Neural cell (in vitro differentiated cells): ENCODE data around the gene PRKCE. TPM values are rescaled to one million over a fixed set of nuclear protein-coding genes. Genes with fewer than 3 reads are reported as not detected.

ENCODE experiments used
- H2AFZ ChIP-seq: fragments of 200-600, 300-800 bp; sonication (generic), shearing (Covaris generic); 2 replicates; pipeline ENCODE4 v1.6.0; 2014; ENCODE audit warnings: low read depth, mild to moderate bottlenecking, antibody characterized with exemption, low read length, moderate library complexity
- H3F3A ChIP-seq: fragments of 200-600 bp; shearing (Covaris generic); 2 replicates; pipeline ENCODE4 v1.6.1; 2016; ENCODE audit warnings: mild to moderate bottlenecking, moderate library complexity, mixed read lengths, antibody characterized with exemption, low read length; ENCODE audit not compliant: insufficient read depth, poor library complexity, severe bottlenecking
- H3K27ac ChIP-seq: fragments of 200-600, 300-800 bp; sonication (generic), shearing (Covaris generic); 2 replicates; pipeline ENCODE4 v1.5.1; 2014; ENCODE audit warnings: mild to moderate bottlenecking, low read length, moderate library complexity
- H3K27me3 ChIP-seq: fragments of 300-800, 200-600 bp; sonication (generic), shearing (Covaris generic); 2 replicates; pipeline ENCODE4 v1.6.0; 2014; ENCODE audit warnings: mild to moderate bottlenecking, low read depth, low read length, moderate library complexity; ENCODE audit not compliant: insufficient read depth
- H3K36me3 ChIP-seq: fragments of 300-800, 200-600 bp; sonication (generic), shearing (Covaris generic); 2 replicates; pipeline ENCODE4 v1.5.1; 2014; ENCODE audit warnings: mild to moderate bottlenecking, antibody characterized with exemption, low read length, moderate library complexity; ENCODE audit not compliant: insufficient read depth
- H3K4me2 ChIP-seq: fragments of 300-800, 200-600 bp; sonication (generic), shearing (Covaris generic); 2 replicates; pipeline ENCODE4 v1.6.0; 2014; ENCODE audit warnings: mild to moderate bottlenecking, low read length
- H3K4me3 ChIP-seq: fragments of 300-800, 200-600 bp; sonication (generic), shearing (Covaris generic); 2 replicates; pipeline ENCODE4 v1.5.1; 2014; ENCODE audit warnings: mild to moderate bottlenecking, low read length, moderate library complexity
- H3K79me2 ChIP-seq: fragments of 200-600 bp; shearing (Covaris generic); replicated peaks from 2 replicates; pipeline ENCODE4 v1.6.0; 2014; ENCODE audit warnings: mild to moderate bottlenecking, low read length, moderate library complexity; ENCODE audit not compliant: insufficient read depth
- H3K9ac ChIP-seq: fragments of 300-800, 200-600 bp; sonication (generic), shearing (Covaris generic); 2 replicates; pipeline ENCODE4 v1.6.1; 2016; ENCODE audit warnings: mild to moderate bottlenecking, low read length, mixed read lengths
- H3K9me2 ChIP-seq: fragments of 200-600 bp; shearing (Covaris generic); 2 replicates; pipeline ENCODE4 v1.6.1; 2016; ENCODE audit warnings: mild to moderate bottlenecking, low read length, mixed read lengths; ENCODE audit not compliant: insufficient read depth
- H3K9me3 ChIP-seq: fragments of 200-600, 300-800 bp; sonication (generic), shearing (Covaris generic); 2 replicates; pipeline ENCODE4 v1.6.1; 2016; ENCODE audit warnings: mild to moderate bottlenecking, mixed run types, low read length, moderate library complexity, mixed read lengths
- H4K20me1 ChIP-seq: fragments of 200-600 bp; shearing (Covaris generic); 2 replicates; pipeline ENCODE4 v1.6.1; 2016; ENCODE audit warnings: mild to moderate bottlenecking, mixed run types; ENCODE audit not compliant: insufficient read depth
- EP300 ChIP-seq: fragments of 450-650 bp; conservative IDR thresholded peaks from 2 replicates; pipeline ENCODE4 v1.6.1; 2014; ENCODE audit warnings: antibody characterized with exemption, mild to moderate bottlenecking, moderate library complexity; ENCODE audit not compliant: poor library complexity, severe bottlenecking
- EZH2 ChIP-seq: fragments of 200-600, 300-800 bp; shearing (Covaris generic), sonication (generic); IDR thresholded peaks from 2 replicates; pipeline ENCODE4 v1.6.1; 2014; ENCODE audit warnings: antibody characterized with exemption, low read length, borderline replicate concordance, mild to moderate bottlenecking; ENCODE audit not compliant: insufficient read depth, poor library complexity, severe bottlenecking
- MXI1 ChIP-seq: fragments of 450-650 bp; conservative IDR thresholded peaks from 2 replicates; pipeline ENCODE4 v1.6.1; 2014; ENCODE audit warnings: antibody characterized with exemption, mild to moderate bottlenecking; ENCODE audit not compliant: poor library complexity, severe bottlenecking
- POLR2AphosphoS5 ChIP-seq: IDR thresholded peaks from 2 replicates; pipeline ENCODE4 v1.6.1; 2012
- RAD21 ChIP-seq: fragments of 450-650 bp; conservative IDR thresholded peaks from 2 replicates; pipeline ENCODE4 v1.6.1; 2014; ENCODE audit warnings: antibody characterized with exemption, mild to moderate bottlenecking, moderate library complexity
- SMC3 ChIP-seq: fragments of 450-650 bp; conservative IDR thresholded peaks from 2 replicates; pipeline ENCODE4 v1.6.1; 2014; ENCODE audit warnings: antibody characterized with exemption, mild to moderate bottlenecking, moderate library complexity; ENCODE audit not compliant: poor library complexity
- TAF1 ChIP-seq: IDR thresholded peaks from 2 replicates; pipeline ENCODE4 v1.6.1; 2012; ENCODE audit warnings: low read depth
- polyA plus RNA-seq: library from polyadenylated mRNA; depleted of rRNA; stranded (reverse); fragments of >200 nt; gene quantifications from 2 replicates; pipeline ENCODE4 v1.2.3, GENCODE V29; 2014
- TF ChIP-seq, protein P1 (sequence below): IDR thresholded peaks from 2 replicates; pipeline ENCODE4 v1.6.1; 2012; ENCODE audit warnings: borderline replicate concordance
- TF ChIP-seq, protein P2 (sequence below): fragments of 450-650 bp; IDR thresholded peaks from 2 replicates; pipeline ENCODE4 v1.5.1; 2014; ENCODE audit warnings: antibody characterized with exemption, mild to moderate bottlenecking, moderate library complexity; ENCODE audit not compliant: poor library complexity, severe bottlenecking

Gene PRKCE
- polyA plus RNA-seq, 1 donor from 2014 or later, result 5.4 TPM

DNA sequence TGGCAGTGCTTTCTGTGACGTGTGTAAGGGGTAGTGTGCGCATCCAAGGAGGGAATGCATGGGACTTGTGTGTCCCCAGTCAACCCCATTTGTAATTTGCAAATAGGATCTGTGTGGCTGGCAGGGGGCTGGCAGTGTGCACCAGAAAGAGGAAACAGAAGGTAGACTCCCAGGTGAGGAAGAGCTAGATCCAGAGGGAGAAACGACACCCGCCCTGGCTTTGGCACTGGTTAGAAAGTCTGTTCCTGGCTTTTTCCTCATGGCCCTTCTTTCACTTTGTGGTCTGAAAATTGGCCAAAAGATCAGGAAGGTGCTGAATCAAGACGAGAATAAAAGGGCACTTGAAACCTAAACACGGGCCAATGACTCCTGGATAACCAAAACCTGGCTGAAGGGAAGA lies 33.3 kb downstream of the PRKCE start:
- Histone ChIP-seq H3K27ac (no peak overlapping the region), H3K9ac (no peak overlapping the region), H3K4me2 (no peak overlapping the region), H3K36me3 (no peaks in the 10 kb centered on the region), H3K79me2 (no peaks in the 10 kb centered on the region), H2AFZ (no peak overlapping the region), H3K27me3 (no peaks in the 10 kb centered on the region), H3K4me3 (no peak overlapping the region), H4K20me1 (no peaks in the 10 kb centered on the region), H3K9me2 (no peaks in the 10 kb centered on the region), H3F3A (no peaks in the 10 kb centered on the region), H3K9me3 (no peaks in the 10 kb centered on the region)
- TF ChIP-seq, protein P1, sequence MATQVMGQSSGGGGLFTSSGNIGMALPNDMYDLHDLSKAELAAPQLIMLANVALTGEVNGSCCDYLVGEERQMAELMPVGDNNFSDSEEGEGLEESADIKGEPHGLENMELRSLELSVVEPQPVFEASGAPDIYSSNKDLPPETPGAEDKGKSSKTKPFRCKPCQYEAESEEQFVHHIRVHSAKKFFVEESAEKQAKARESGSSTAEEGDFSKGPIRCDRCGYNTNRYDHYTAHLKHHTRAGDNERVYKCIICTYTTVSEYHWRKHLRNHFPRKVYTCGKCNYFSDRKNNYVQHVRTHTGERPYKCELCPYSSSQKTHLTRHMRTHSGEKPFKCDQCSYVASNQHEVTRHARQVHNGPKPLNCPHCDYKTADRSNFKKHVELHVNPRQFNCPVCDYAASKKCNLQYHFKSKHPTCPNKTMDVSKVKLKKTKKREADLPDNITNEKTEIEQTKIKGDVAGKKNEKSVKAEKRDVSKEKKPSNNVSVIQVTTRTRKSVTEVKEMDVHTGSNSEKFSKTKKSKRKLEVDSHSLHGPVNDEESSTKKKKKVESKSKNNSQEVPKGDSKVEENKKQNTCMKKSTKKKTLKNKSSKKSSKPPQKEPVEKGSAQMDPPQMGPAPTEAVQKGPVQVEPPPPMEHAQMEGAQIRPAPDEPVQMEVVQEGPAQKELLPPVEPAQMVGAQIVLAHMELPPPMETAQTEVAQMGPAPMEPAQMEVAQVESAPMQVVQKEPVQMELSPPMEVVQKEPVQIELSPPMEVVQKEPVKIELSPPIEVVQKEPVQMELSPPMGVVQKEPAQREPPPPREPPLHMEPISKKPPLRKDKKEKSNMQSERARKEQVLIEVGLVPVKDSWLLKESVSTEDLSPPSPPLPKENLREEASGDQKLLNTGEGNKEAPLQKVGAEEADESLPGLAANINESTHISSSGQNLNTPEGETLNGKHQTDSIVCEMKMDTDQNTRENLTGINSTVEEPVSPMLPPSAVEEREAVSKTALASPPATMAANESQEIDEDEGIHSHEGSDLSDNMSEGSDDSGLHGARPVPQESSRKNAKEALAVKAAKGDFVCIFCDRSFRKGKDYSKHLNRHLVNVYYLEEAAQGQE, result no peak
- TF ChIP-seq SMC3, result no peak
- TF ChIP-seq EP300, result no peak

DNA sequence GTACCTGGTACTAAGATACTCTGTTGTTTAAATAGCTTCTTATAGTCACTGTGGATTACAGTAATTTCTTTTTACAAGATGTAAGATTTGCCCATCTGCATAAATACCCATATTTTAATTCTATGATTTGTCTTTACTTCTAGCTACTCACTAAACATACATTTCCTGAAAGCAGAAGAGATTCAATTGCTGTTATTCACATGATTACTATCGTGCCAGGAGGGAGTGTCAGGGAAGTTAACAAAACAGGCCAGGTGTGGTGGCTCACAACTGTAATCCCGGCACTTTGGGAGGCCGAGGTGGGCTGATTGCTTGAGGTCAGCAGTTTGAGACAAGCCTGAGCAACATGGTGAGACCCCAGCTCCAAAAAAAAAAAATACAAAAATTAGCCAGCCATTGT lies 33.8 kb downstream of the PRKCE start:
- no peaks in the 10 kb centered on the region for H3K36me3 ChIP-seq
- no peak overlapping the region for H2AFZ ChIP-seq
- no peaks in the 10 kb centered on the region for H4K20me1 ChIP-seq
- no peaks in the 10 kb centered on the region for H3K9me2 ChIP-seq
- H3K4me3 ChIP-seq, result no peak overlapping the region
- no peaks in the 10 kb centered on the region for H3K9me3 ChIP-seq
- no peaks in the 10 kb centered on the region for H3K27me3 ChIP-seq
- TF ChIP-seq SMC3, result no peak
- no peak for TF ChIP-seq MXI1
- TF ChIP-seq EP300, result no peak
- TF ChIP-seq, protein P2, sequence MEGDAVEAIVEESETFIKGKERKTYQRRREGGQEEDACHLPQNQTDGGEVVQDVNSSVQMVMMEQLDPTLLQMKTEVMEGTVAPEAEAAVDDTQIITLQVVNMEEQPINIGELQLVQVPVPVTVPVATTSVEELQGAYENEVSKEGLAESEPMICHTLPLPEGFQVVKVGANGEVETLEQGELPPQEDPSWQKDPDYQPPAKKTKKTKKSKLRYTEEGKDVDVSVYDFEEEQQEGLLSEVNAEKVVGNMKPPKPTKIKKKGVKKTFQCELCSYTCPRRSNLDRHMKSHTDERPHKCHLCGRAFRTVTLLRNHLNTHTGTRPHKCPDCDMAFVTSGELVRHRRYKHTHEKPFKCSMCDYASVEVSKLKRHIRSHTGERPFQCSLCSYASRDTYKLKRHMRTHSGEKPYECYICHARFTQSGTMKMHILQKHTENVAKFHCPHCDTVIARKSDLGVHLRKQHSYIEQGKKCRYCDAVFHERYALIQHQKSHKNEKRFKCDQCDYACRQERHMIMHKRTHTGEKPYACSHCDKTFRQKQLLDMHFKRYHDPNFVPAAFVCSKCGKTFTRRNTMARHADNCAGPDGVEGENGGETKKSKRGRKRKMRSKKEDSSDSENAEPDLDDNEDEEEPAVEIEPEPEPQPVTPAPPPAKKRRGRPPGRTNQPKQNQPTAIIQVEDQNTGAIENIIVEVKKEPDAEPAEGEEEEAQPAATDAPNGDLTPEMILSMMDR, result no peak
- no peak for TF ChIP-seq EZH2
- no peak for TF ChIP-seq RAD21
- TF ChIP-seq, protein P1, result no peak
- no peak for TF ChIP-seq POLR2AphosphoS5
- no peak for TF ChIP-seq TAF1
- no peak overlapping the region for H3K27ac ChIP-seq
- H3F3A ChIP-seq, result no peaks in the 10 kb centered on the region
- H3K9ac ChIP-seq, result no peak overlapping the region
- H3K79me2 ChIP-seq, result no peaks in the 10 kb centered on the region
- H3K4me2 ChIP-seq, result no peak overlapping the region
